GM12891 (cell line): ENCODE data around the gene NEK10.

Experiments used
- DNase-seq: peaks from one replicate; pipeline ENCODE4 v3.0.0; 2011; ENCODE audit warnings: low spot score; ENCODE audit not compliant: insufficient read length
- FAIRE-seq: peaks from 2 replicates; lab custom pipeline; 2011; peaks lifted over from hg19 to GRCh38; lab: Jason Lieb, UNC
- PAX5 ChIP-seq: IDR thresholded peaks from 2 replicates; pipeline ENCODE4 v1.6.1; 2011; ENCODE audit warnings: low read length, moderate library complexity, mild to moderate bottlenecking; ENCODE audit not compliant: insufficient read depth, severe bottlenecking
- POLR2A ChIP-seq: IDR thresholded peaks from 2 replicates; pipeline ENCODE4 v1.6.1; 2011; ENCODE audit warnings: low read depth, low read length, control low read depth
- POLR2AphosphoS5 ChIP-seq: IDR thresholded peaks from 2 replicates; pipeline ENCODE4 v1.6.1; 2011; ENCODE audit warnings: low read depth, low read length, control low read depth
- POU2F2 ChIP-seq: IDR thresholded peaks from 2 replicates; pipeline ENCODE4 v1.6.1; 2011; ENCODE audit warnings: low read depth, mild to moderate bottlenecking, control low read depth, low read length, moderate library complexity
- SPI1 ChIP-seq: IDR thresholded peaks from 2 replicates; pipeline ENCODE4 v1.6.1; 2011; ENCODE audit warnings: low read depth, low read length, control low read depth
- TAF1 ChIP-seq: IDR thresholded peaks from 2 replicates; pipeline ENCODE4 v1.6.1; 2011; ENCODE audit warnings: low read depth, low read length, control low read depth

NEK10 gene

DNA sequence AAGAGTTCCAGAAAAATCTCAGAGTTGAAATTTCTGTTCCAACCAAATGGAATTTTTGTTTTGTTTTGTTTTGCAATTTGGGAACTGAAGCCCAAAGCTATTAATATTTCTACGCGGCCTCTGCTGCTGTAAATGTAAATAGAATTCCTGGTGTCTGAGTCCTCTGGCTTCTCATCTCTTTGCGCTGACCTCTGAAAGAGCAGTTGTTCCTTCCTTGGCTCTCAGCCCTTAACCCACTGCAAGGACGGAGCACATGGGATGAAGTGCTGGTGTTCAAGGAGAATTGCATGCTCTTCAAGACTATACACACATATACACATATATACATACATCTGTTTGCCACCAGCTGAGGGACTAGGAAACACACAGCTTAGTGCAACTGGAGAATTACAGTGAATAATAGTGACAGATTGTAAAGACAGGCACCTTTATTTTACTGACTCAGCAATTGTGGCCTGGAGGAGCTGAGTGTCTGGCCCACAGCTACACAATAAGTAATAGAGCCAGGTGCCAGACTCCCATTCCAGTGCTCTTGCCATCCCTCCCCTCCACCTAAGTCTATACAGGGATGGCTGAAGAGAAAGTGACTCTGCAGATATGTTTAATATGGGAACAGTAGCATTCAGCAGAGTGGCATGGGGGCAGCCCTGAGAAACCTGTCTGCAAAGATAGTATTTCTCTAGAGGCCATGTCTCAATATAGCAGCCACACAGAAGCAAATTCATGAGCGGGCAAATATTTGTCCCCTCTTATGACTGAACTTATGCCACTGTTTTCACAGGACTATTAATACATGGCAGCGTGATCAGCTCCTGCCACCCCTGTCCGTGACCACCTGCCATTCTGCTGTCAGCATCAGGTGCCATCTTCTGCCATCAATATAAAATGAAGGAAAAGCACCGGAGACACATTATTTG is 42.3 kb downstream of the NEK10 start:
- no peak for TF ChIP-seq SPI1
- no peak for TF ChIP-seq POU2F2
- no peak for TF ChIP-seq POLR2AphosphoS5
- TF ChIP-seq TAF1 = no peak
- no peak for TF ChIP-seq POLR2A
- TF ChIP-seq PAX5 = no peak
- DNase-seq (no peak), FAIRE-seq (no peak)

- TF ChIP-seq POU2F2 (no peak), PAX5 (no peak), POLR2A (no peak), TAF1 (no peak), POLR2AphosphoS5 (no peak), SPI1 (no peak)
- DNase-seq = no peak
- FAIRE-seq = no peak
These were observed 43.0 kb downstream of the NEK10 start for GRCh38 chr3:27326202-27326601.

DNA sequence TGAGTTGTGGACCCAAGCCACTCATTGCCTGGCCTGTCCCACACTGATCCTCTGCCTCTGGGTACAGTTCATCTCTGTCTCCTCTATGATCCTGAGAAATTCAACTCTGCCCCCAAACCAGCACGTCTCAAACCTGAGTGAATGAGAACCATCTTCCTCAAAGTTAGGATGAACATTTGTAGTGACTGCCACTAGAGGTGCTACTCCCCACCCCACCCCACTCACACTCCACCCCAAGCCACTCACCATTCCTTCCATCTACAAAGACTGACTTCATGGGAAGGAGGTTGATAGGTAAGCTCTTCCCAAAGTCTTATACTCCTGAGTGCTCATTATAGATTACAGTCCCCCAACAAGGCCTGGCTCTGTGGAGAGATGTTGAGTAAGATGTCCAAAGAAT is 43.8 kb downstream of the NEK10 start:
- no peak for FAIRE-seq
- TF ChIP-seq PAX5 = no peak
- TF ChIP-seq POU2F2 = no peak
- TF ChIP-seq POLR2AphosphoS5 = no peak
- TF ChIP-seq SPI1 = no peak
- no peak for TF ChIP-seq POLR2A
- DNase-seq = no peak

- DNase-seq = no peak
- TF ChIP-seq PAX5 = no peak
- TF ChIP-seq SPI1 = no peak
- no peak for TF ChIP-seq POLR2AphosphoS5
- TF ChIP-seq TAF1 = no peak
- no peak for TF ChIP-seq POU2F2
- TF ChIP-seq POLR2A = no peak
- no peak for FAIRE-seq
These were observed 44.5 kb downstream of the NEK10 start for GRCh38 chr3:27324686-27325085.

DNA sequence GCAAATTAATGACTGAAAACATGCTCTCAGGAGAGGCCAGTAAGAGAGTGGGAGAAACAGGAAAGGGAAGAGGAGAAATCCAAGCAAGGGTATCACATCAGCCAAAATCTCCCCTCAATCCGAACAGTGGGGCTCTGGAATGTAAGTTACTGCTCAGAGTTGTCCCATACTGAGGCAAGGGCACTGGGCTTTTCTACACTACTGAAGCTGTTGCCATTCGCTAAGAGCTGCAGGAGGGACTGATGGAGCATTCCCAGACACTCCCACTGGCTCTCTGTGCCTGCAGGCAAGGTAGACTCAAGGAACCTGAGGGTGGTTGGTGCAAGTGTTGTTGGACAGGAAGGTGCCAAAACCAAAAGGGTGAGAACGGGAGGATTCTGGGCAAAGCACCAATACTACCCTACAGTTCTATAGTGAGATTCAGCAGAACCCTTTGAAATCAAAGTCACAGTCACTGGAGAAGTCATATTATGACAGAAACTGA is 46.1 kb downstream of the NEK10 start:
- FAIRE-seq (no peak), DNase-seq (no peak)
- no peak for TF ChIP-seq TAF1
- no peak for TF ChIP-seq PAX5
- no peak for TF ChIP-seq POLR2A

- TF ChIP-seq TAF1 (no peak), PAX5 (no peak)
- no peak for DNase-seq
- no peak for FAIRE-seq
These were observed 46.5 kb downstream of the NEK10 start for GRCh38 chr3:27322634-27323033.

GRCh38 chr3:27319847-27320526 is 49.2 kb downstream of the NEK10 start:
- FAIRE-seq (no peak), DNase-seq (no peak)
- no peak for TF ChIP-seq POLR2A
- TF ChIP-seq TAF1 = no peak

DNA sequence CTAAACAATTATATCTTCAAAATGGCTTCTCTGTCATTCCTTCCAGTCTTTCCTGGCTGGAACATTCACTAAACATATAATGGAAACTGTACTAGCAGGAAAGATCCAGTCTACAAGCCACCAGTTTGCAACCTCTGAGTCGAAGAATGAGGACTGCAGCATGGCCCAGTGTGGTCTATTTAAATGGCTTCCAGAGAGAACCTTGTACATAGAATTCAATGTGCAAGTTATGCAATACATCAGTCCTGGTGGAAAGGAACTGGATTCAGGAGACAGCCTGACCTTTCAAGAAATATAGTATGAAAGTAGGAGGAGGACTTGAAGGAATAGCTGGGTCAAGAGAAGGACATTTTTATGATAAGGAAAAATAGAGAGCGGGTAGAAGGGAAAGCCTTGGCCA is 49.9 kb downstream of the NEK10 start:
- DNase-seq (no peak), FAIRE-seq (no peak)
- TF ChIP-seq POU2F2 (no peak), TAF1 (no peak), SPI1 (no peak), POLR2AphosphoS5 (no peak), PAX5 (no peak), POLR2A (no peak)

- DNase-seq = no peak
- no peak for FAIRE-seq
- TF ChIP-seq POU2F2 (no peak), POLR2AphosphoS5 (no peak), POLR2A (no peak), TAF1 (no peak), SPI1 (no peak), PAX5 (no peak)
These were observed 52.1 kb downstream of the NEK10 start for GRCh38 chr3:27317096-27317495.

- TF ChIP-seq TAF1 (no peak), POU2F2 (no peak), SPI1 (no peak), PAX5 (no peak), POLR2A (no peak), POLR2AphosphoS5 (no peak)
- FAIRE-seq = no peak
- no peak for DNase-seq
These were observed 54.2 kb downstream of the NEK10 start for GRCh38 chr3:27315003-27315402.
